NB4 (cell line): ENCODE results near the gene FAM83C.
"Not testable (repeated sequence)": the region's sequence is repeated elsewhere in the genome, so short reads cannot be mapped to it uniquely, and the experiment has no call there.

Experiments used
- DNase-seq: peaks from one replicate; pipeline ENCODE4 v3.0.0; 2010; ENCODE audit warnings: low read depth
- H3K4me3 ChIP-seq: one replicate; pipeline ENCODE4 v1.5.1; 2011; ENCODE audit warnings: mild to moderate bottlenecking, low read depth, low read length, moderate library complexity
- CTCF ChIP-seq: IDR thresholded peaks from one replicate; pipeline ENCODE4 v1.5.1; 2012; ENCODE audit warnings: low read depth, low read length
- MAX ChIP-seq: IDR thresholded peaks from 2 replicates; pipeline ENCODE4 v1.6.1; 2011; ENCODE audit warnings: low read depth, low read length
- MYC ChIP-seq: IDR thresholded peaks from 2 replicates; pipeline ENCODE4 v1.6.1; 2011; ENCODE audit warnings: low read depth, low read length
- POLR2A ChIP-seq: IDR thresholded peaks from 2 replicates; pipeline ENCODE4 v1.6.1; 2011; ENCODE audit warnings: mild to moderate bottlenecking; ENCODE audit not compliant: insufficient read length; ENCODE audit errors: extremely low read depth

Gene FAM83C

GRCh38 chr20:35269055-35269781, 23.0 kb downstream of the FAM83C start:
- DNase-seq, result peak; percentile 71
- TF ChIP-seq MYC (peak; percentile 27; the same call in 1 of the 2 replicates), POLR2A (no peak), MAX (peak; percentile 72), CTCF (peak; percentile 92)

GRCh38 chr20:35267092-35267491, 25.1 kb downstream of the FAM83C start:
- no peak for DNase-seq
- TF ChIP-seq CTCF (no peak), MAX (no peak)
- no peak overlapping the region for H3K4me3 ChIP-seq

More at GRCh38 chr20:35269055-35269781, 23.0 kb downstream of the FAM83C start:
- no peak overlapping the region for H3K4me3 ChIP-seq

GRCh38 chr20:35264755-35265154, 27.5 kb downstream of the FAM83C start:
- peak; percentile 52 for TF ChIP-seq CTCF
- no peak for TF ChIP-seq MAX
- no peak overlapping the region for H3K4me3 ChIP-seq
- DNase-seq, result peak; percentile 58

- TF ChIP-seq MAX (no peak), POLR2A (no peak), CTCF (no peak), MYC (no peak)
- H3K4me3 ChIP-seq, result no peak overlapping the region
Measured at GRCh38 chr20:35263532-35264341, 28.5 kb downstream of the FAM83C start.

GRCh38 chr20:35262731-35263531, 29.3 kb downstream of the FAM83C start:
- not testable (repeated sequence) for DNase-seq, H3K4me3 ChIP-seq

More at GRCh38 chr20:35263532-35264341, 28.5 kb downstream of the FAM83C start:
- no peak for DNase-seq

- not testable (repeated sequence) for DNase-seq, H3K4me3 ChIP-seq
Measured at GRCh38 chr20:35262321-35262720, 29.9 kb downstream of the FAM83C start.
